GM19463 (cell line): Measurements from ENCODE around the gene GBGT1.
"Not testable (repeated sequence)": the region's sequence is repeated elsewhere in the genome, so short reads cannot be mapped to it uniquely, and the experiment has no call there.

Source experiments
- ATAC-seq: cut with Tn5 transposase; IDR thresholded peaks from one replicate; pipeline ENCODE4 v1.9.1; 2021; ENCODE audit warnings: mild to moderate bottlenecking, moderate library complexity; ENCODE audit not compliant: unreplicated experiment

GBGT1 gene

DNA sequence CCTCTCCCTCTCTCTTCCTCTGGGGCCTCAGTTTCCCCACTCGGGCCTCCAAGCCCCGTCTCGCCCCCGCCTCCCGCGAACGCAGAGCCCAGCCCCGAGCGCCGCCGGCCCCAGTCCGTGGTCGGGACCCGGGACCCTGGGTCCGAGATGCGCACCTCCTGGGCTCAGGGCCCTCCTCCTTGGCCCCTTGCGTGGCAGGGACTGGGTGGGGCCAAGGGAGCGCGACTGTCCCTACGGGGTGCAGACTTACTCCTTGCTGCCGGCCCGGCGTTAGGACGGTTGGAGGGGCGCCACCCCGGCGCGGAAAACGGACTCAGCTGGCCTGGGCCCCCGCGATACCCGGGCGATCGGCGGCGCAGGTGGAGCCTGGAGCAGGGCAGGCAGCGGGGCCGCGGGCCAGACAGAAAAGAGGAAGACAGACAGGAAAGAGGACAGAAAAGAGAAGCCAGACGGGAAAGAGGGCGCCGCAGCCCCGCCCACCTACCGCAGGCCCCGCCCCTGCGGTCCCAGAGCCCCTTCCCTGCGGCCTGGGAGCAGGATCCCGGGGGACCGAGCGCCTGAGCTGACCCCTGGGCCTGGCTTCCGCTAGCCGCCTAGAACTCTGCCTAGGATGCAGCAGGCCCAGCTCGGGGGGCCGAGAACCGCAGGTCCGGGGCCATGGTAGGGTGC, at the start of gene GBGT1:
TSS of gene GBGT1 (minus strand) at position 411 of the 669 bp plus-strand sequence. CDS start 1,502 bp downstream, outside the sequence.
- ATAC-seq, result no peak

DNA sequence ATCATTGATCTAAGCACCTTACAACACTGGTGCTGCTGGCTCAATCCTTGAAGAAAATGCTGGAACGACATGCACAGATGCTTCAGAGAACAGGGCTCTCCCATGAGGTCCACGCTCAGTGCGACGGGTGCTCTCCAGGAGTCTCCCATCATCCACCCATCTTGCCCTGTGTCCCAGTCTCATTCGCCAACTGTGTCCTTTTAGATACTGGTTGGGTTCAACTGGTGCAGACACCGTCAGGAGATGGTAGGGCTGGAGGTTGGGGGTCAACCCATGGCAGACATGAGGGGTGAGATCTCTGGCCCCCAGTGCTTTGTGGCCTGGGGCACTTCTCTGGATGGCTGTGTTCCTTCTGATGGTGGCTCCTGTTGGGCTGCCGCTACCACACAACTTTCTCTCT, 46.9 kb upstream of the GBGT1 start:
- no peak for ATAC-seq

DNA sequence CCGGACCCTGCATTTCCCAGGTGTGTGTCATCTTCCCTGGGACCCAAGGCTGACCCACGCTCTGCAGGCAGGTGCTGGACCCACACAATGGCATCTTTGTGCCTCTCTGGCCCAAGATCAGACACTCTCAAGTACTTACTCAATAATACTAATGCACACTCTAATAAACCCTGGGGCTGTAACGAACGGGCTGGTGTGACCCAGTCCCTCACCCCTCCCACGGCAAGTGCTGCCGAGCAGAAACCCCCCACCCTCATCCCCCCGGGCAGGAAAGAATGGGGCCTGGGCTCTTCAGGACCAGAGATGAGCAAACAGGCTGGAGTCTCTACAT, 46.5 kb upstream of the GBGT1 start:
- ATAC-seq, result no peak

DNA sequence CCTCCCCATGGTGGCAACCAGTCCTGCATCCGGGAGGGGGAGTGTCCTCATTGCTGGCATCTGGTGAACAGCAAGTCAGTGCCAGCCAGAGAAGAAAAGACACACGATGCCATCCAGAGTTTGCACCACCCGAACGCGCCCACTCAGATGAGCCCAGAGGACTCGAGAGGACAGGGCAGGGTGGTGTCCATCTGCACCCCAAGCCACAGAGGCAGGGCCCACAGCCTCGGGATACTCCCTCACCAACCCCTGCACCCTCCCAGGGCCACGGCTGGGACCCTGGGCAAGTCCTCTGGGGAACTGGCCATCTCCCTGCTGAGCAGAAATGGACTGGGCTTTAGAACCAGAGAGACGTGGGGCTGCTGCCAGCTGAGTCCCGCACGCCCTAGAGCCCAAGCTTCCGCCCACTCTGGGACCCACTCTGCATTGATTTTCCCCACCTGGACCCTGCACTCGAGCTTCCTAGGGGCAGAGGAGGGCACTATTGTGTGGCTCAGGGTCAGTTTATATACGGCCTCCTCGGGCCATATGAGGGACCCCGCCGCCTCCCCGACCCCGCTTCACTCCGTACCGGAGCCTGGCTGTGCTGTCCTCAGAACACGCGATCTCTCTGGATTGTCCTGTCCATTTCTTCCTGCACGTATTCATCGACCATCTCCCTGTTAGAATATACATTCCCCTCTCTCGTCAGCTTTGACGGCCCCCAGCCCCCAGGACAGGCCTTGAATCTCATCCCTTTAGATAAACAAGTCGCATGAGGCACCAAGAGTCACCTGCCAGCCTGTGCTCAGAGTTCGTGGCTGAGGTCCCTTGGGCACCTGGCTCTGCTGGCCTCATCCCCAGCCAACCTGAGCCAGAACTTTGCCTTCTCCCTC, 45.9 kb upstream of the GBGT1 start:
- ATAC-seq, result not testable (repeated sequence)

DNA sequence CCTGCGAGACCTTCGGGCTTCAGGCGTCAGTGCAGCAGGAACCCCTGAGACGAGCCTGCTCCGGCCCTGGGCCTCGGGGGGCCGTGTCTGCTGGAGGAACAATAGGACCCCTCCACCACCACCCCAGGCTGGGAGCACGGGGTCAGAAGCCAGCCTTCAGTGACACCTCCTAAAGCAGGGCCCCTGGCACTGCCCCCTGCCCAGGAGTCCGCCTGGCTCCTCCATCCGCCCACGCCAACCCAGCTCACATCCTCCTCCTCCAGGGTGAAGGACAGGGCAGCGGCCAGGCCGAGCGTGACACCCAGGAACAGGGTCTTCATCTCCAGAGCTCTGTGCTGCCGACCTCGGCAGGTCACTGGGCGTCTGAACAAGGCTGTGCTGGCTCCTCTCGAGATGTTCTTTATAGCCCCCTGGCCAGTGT, 45.2 kb upstream of the GBGT1 start, which contains the start of gene OBP2B:
TSS of gene OBP2B (minus strand) at position 371 of the 421 bp plus-strand sequence. CDS start at position 320, 51 bp downstream.
- not testable (repeated sequence) for ATAC-seq

DNA sequence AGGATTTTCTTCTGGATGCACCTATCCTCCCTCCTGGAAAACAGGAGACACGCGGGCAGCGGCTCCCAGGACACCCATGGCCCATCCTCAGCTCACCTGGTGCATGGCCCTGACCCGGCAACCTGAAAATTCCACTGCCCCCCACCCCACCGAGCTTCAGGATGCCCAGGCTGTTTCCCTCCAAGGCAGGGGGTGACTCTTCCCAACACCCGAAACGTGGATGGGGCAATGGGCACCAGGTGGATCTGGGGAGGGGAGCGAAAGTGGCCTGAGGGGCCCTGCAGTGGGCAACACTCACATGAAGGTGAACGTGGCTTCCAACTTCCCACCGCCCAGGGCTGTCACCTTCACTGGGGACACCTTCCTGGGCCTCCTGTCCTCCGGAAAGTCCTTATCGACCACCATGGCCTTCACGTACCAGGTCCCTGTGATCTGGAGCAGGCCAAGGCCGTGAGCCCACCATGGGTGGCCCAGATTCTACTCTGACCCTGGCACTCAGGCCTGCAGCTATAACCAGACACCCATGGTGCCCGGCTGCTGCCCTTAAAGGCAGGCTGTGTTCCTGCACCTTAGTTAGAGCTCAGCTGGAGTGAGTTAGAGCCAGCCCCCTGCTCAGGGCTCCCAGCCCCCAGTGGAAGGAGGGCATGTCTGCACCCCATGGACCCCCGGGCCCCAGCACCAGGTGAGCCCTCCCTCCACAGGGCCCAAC, 44.6 kb upstream of the GBGT1 start:
- not testable (repeated sequence) for ATAC-seq

DNA sequence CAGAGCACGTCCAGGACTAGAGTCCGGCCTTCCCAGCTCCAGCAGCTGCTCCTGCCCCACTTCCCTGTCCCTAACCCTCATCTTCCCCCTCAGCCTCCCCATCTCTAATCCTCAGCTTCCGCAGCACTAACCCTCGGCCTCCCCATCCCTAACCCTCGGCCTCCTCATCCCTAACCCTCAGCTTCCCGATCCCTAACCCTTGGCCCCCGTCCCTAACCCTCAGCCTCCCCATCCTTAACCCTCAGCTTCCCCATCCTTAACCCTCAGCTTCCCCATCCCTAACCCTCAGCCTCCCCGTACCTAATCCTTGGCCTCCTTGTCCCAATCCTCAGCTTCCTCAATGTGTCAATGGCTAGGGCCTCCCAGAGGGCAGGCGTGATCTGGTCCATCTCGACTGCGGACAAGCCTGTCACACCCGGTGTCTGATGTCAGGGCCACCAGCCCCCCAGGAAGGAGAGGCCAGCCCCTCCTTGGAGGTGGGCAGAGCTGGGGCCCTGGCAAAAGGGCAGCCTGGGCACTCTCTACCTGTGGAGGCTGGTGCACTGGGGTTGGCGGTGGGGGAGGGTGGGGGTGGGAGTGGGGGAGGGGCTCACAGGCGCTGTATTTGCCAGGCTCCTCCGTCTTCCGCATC, 43.9 kb upstream of the GBGT1 start:
- no peak for ATAC-seq

DNA sequence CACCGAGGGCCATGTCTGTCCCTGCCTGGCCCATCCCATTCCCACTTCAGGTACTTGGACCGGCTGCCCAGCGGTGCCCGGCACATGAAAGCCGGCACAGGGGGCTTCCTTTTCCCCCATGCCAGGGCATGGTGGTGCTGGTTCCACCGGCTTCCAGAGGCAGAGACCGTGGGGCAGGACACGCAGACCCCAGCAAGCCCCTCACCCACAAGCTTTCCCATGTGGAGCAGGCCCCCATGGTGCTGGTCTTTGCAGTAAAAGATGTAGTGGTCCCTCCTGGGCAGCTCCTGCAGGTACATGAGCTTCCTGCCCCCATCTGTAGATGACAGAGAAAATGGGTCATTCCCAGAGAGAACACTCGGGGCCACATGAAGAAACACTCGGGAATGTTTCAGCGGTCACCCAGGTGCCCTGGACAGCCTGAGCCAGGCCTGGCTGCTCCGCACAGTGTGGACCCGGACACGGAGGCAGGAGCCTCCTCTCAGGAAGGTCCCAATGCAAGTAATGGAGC, 43.4 kb upstream of the GBGT1 start:
- no peak for ATAC-seq

DNA sequence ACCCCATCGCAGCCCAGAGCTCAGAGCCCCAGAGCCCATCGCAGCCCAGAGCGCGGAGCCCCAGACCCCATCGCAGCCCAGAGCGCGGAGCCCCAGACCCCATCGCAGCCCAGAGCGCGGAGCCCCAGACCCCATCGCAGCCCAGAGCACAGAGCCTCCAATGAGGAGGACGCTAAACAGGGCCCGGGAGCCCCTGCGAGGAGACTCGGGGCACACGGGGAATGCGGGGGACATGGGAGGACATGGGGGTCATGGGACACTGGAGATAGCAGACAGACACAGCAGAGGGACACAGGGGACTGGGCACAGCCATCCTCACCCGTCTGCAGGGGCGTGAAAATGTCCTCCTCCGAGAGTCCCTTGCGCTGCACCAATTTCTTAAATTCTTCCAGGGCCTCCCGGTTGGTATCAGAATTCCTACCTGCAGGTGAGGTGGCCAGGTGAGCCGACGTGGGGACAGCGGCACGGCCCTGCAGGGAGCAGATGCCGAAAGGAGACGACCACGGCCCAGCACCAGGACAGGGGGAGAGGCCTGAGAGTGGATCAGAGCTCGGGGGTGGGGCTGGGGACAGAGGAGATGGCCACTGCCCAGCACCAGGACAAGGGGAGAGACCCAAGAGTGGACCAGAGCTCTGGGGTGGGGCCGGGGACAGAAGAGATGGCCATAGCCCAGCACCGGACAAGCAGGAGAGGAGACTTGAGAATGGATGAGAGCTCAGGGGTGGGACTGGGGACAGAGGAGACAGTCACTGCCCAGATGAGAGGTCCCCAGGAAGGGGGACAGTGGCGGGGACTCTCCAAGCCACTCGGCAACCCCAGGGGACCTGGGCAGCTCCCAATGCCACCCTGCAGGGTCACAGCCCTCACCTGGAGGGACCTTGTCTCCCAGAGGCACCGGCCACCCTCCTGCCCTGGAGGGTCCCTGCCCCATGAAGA, 42.5 kb upstream of the GBGT1 start:
- ATAC-seq, result no peak

DNA sequence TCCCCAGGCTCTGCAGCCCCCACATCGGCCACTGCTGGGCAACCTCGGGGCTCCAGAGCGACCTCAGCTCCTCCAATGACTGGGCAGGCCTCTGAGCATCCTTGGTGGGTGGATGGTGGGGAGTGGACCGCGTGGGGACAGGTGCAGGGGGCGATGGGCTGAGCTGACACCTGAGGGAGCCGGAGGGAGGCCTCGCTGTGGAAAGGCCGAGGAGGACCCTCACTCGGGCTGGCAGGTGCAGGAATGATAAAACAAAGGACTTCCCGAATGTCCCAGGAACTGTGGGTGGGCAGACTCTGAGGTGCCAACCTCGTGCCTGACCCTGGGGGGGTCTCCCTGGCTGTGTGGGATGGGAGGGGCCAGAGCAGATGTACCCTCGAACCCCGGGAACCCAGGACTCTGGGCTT, 41.8 kb upstream of the GBGT1 start:
- ATAC-seq, result not testable (repeated sequence)

DNA sequence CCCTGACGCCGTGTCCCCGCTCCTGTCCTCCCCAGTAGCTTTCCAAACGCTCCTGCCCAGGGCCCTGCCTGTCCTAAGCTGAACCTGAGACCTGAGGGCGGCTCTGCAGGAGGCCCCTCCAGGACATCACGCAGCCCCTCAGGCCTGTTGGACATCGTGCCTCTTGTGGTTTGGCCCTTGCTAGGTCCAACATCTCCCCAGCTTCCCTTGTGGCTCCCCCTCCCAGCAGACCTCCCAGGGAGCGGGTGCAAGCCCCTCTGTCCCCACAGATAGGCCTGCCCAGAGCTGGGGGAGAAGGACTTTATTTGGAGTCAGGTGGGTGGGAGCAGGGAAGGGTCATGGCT, 41.3 kb upstream of the GBGT1 start:
- ATAC-seq, result no peak

DNA sequence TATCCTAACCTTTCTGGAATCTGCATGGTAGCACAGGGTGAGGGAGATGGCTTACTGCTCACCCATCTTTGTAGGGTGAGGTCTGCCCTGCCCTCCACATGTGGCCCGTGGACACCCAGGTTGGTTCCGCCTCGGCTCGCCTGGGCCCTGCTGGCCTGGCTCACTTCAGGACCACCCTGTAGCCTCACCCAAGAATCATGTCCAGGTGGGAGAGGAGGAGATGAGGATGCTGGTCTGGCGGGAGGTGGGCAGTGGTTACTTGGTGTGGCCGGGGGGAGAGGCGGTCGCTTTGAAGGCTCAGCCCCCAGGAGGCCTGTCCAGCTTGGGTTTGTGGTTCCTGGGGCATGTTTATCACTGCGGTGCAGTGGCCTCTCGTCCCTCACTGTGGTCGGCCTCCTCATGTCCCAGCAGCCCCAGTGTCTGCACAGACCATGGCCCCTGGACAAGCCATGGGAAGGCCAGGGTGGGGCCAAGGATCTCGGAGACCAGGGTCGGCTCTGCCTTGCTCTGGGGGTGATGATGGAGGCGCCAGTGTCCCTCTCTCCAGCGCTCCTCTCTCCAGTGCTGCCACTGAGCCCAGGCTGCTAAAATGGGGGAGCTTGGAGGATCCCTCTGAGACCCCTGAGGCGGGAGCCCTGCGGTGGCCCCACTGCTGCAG, 40.8 kb upstream of the GBGT1 start:
- no peak for ATAC-seq

DNA sequence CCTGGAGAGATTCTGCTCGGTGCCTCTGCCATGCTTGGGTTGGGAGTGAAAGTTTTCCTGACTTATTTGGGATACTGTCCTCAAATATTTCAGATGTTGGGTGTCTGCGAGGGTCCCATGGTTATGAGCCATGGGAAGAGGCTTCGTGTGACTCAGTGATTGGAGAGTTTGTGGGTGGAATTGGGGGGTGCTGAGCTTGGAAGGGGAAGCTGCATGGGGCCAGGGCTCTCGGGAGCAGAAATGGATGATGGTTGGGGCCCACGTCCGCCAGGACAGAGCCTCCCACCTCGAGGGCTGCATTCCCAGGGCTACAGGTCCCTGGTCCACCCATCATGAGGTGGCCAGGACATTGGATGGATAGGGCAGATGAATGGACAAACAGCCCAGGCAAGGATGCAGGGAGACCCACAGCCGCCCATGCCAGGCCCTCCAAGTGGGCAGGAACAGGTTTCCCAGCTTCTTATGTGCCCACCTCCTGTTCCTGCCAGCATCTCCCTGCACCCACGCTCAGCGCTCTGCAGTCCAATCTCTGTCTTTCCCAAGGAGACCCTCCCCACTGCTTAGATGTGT, 39.9 kb upstream of the GBGT1 start:
- no peak for ATAC-seq

DNA sequence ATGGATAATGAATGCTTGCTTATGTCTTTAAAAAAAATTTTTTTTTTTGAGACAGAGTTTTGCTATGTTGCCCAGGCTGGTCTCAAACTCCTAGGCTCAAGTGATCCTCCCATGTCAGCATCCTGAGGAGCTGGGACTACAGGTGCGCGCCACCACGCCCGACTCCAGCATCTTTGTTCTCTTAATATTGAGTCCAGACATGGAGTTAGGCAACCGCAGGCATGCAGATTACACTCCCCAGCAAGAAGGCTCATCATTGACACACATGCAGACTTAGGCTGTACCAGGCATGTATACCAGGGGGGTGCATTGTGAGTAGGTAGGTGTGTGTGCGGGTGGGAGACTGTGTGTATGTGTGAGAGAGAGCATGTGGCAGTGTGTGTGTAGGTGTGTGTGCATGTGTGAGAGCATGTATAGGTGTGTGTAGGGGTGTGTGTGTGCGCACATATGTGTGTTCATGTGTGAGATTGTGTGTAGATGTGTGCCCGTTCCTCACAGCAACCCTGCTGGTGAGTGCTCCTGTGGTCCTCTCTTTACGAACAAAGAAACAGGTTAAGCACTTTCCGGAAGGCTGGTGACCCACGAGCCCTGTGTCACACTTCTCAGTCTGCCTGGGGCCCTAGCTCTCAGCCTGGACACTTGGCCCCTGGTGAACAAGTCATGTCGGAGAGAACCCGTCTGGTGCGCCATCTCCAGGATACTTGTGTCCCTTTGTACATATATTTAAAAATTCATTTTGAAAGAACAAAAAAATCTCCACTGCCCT, 39.2 kb upstream of the GBGT1 start:
- no peak for ATAC-seq

DNA sequence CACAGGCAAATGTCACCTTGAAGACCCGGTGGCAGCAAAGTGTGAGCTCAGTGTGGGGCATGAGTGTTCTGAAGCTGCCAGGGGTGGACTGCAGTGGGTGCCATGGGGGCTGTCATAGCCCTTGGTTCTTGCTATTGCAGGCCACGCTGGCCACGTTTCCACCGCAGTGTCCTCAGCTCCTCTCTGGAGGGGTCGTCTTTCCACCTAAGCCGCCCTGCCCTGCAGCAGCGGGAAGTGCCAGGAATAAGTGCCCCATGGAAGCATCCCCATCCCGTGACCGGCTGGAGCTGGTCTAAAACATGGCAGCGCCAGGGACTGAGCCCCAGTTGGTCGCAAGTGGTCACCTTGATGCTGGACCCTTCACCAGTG, 38.4 kb upstream of the GBGT1 start:
- ATAC-seq, result no peak

DNA sequence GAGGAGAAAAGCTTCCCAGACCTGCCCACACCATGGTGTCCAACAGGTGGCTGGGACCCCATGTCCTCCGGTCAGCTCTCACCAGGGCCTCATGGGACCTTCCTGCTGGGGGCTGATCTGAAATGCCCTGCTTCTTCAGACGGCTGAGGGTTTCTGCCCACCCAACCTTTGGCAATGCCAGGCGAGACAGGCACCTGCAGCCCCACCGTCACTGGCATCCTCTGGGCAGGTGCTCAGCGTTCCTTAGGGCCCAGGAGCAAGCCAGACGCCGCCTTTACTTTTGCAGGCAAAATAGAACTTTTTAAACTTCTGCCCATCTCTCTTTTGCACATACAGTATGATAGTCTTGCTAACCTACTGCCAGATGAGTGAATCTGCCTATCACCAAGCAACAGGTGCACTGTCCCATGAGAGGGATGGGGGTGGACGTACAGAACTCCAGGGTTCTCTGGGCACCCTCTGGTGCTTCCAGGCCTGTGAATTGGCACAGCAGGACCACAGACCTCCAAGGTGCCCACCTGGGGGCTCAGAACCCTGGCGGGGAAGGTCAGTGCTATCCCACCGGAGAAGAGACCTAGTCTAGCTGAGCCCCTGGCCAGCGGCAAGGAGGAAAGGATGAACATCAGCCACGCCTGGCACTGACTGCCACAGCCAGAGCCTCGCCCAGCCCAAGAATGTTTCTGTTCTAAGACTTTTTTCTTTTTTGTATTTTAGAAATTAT, 37.9 kb upstream of the GBGT1 start:
- ATAC-seq, result no peak

DNA sequence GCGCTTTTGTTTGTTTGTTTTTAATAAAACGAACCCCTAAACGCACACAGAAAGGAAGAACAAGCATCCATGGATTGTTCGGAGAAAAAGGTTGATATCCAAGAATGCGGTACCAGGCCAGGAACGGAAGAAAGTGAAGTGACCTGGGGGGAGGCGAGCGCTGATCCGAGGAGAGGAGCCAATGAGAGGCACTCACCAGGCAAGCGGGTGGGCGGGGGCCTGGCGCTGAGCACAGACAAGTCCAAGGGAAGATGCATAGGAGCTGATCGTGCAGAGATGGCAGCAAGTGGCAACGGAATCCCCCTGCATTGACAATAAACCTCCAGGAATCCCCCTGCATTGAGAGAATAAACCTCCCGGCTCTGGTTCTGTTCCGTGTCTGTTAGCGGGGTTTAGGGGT, 36.9 kb upstream of the GBGT1 start:
- ATAC-seq, result no peak
